Liver (tissue), 3 donors: ENCODE measurements around the gene C4orf17.

Experiments
- CTCF ChIP-seq: fragments of 150-350 bp; IDR thresholded peaks from 2 replicates; pipeline ENCODE4 v1.5.1; 2017; ENCODE audit warnings: improper control_type of control experiment, low read depth, low read length; ENCODE audit not compliant: missing input control
- EGR1 ChIP-seq, 2 donors: IDR thresholded peaks; 2 replicates each; pipeline ENCODE4 v1.6.1; 2016 to 2018; ENCODE audit warnings: antibody characterized with exemption in 2 of 2, low read depth in 2 of 2
- GABPA ChIP-seq, 2 donors: IDR thresholded peaks in 1 of 2; conservative IDR thresholded peaks in 1 of 2; 2 replicates each; pipeline ENCODE4 v1.6.1; 2016; ENCODE audit warnings: antibody characterized with exemption in 2 of 2, mild to moderate bottlenecking in 1 of 2, moderate library complexity in 1 of 2
- JUND ChIP-seq, 2 donors: IDR thresholded peaks; 2 replicates each; pipeline ENCODE4 v1.6.1; 2016; ENCODE audit warnings: antibody characterized with exemption in 2 of 2
- RAD21 ChIP-seq, 2 donors: IDR thresholded peaks; 2 replicates each; pipeline ENCODE4 v1.6.1; 2016; ENCODE audit warnings: antibody characterized with exemption in 2 of 2, mild to moderate bottlenecking in 2 of 2
- REST ChIP-seq: IDR thresholded peaks from 2 replicates; pipeline ENCODE4 v1.6.1; 2016; ENCODE audit warnings: antibody characterized with exemption, mild to moderate bottlenecking
- SP1 ChIP-seq: IDR thresholded peaks from 2 replicates; pipeline ENCODE4 v1.6.1; 2018; ENCODE audit warnings: antibody characterized with exemption, mild to moderate bottlenecking
- TAF1 ChIP-seq: conservative IDR thresholded peaks from 2 replicates; pipeline ENCODE4 v1.6.1; 2016; ENCODE audit warnings: antibody characterized with exemption, mild to moderate bottlenecking
- YY1 ChIP-seq: IDR thresholded peaks from 2 replicates; pipeline ENCODE4 v1.6.1; 2016; ENCODE audit warnings: antibody characterized with exemption, mild to moderate bottlenecking
- ZBTB33 ChIP-seq: IDR thresholded peaks from 2 replicates; pipeline ENCODE4 v1.6.1; 2016; ENCODE audit warnings: antibody characterized with exemption
- TF ChIP-seq, protein P1 (sequence below): IDR thresholded peaks from 2 replicates; pipeline ENCODE4 v1.6.1; 2016; ENCODE audit warnings: antibody characterized with exemption
- donor health status: healthy.
- donor health status: healthy.

GRCh38 chr4:99585516-99585915 lies 74.7 kb downstream of the C4orf17 start:
- TF ChIP-seq GABPA (IDR thresholded peaks at IDR 0.05 in 1 of 2, conservative IDR thresholded peaks at IDR 0.05 in 1 of 2) (no peak), CTCF (no peak), RAD21 (IDR thresholded peaks at IDR 0.05) (no peak), EGR1 (IDR thresholded peaks at IDR 0.05; ENCODE audit: low read depth in 2 of 2) (no peak), REST (no peak), JUND (IDR thresholded peaks at IDR 0.05) (no peak), YY1 (no peak), ZBTB33 (no peak), TAF1 (no peak), SP1 (no peak)
- TF ChIP-seq, protein P1, sequence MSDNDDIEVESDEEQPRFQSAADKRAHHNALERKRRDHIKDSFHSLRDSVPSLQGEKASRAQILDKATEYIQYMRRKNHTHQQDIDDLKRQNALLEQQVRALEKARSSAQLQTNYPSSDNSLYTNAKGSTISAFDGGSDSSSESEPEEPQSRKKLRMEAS: no peak
